Measurements from ENCODE around the gene PLA2G4D. TPM values are rescaled to one million over a fixed set of nuclear protein-coding genes. Genes with fewer than 3 reads are reported as not detected.

Gene PLA2G4D
- total RNA-seq, 1 experiment from 2014 or later = 0.34 TPM

DNA sequence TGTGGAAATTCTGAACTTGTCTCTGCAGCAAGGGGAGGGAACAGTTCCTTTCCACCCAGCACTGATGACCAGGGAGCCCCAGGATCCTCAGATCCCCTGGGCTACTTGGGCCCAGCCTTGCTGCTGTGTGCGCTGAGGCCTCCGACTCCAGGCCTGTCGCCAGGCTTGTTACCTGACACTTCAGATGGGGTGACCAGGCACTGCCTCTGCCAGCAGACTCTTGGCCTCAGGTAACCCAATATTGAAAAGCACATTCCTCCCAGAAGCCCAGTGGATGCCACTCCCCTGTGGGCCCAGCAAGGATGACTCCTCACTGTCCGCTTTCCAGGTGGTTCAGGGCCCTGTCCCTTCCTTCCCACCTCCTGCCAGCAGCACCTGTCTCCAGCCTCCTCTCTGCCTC is 70.1 kb downstream of the PLA2G4D start:
- Histone ChIP-seq H3K4me1 (ENCODE audit: control insufficient read depth in 1 of 2, insufficient read depth in 2 of 2, low read length in 2 of 2) (no peaks in the 10 kb centered on the region; a peak in 1 of 4 replicates), H3K79me2 (ENCODE audit: insufficient read depth, low read length) (no peaks in the 10 kb centered on the region), H4K20me1 (ENCODE audit: insufficient read depth) (no peaks in the 10 kb centered on the region), H2AFZ (ENCODE audit: low read depth, low read length, poor library complexity, severe bottlenecking) (no peak overlapping the region), H3K9me2 (ENCODE audit: insufficient read depth) (no peaks in the 10 kb centered on the region), H3K9ac (ENCODE audit: low read length) (no peak overlapping the region), H3K36me3 (ENCODE audit: control insufficient read depth in 1 of 2, insufficient read depth in 2 of 2, low read length in 2 of 2) (no peaks in the 10 kb centered on the region), H3K9me3 (ENCODE audit: control insufficient read depth in 1 of 2, insufficient read depth in 1 of 2, low read depth in 1 of 2, low read length in 2 of 2) (peaks cover 0 to 4% of the 10 kb centered on the region in 2 experiments; a peak in 2 of 4 replicates), H3K27me3 (ENCODE audit: insufficient read depth, low read length) (no peaks in the 10 kb centered on the region), H3K4me3 (replicated peaks in 1 of 2; ENCODE audit: low read depth in 1 of 2, low read length in 2 of 2) (no peak overlapping the region), H3K4me2 (ENCODE audit: low read length) (no peak overlapping the region), H3K27ac (ENCODE audit: low read depth, low read length) (no peak overlapping the region)
- TF ChIP-seq, protein P1, sequence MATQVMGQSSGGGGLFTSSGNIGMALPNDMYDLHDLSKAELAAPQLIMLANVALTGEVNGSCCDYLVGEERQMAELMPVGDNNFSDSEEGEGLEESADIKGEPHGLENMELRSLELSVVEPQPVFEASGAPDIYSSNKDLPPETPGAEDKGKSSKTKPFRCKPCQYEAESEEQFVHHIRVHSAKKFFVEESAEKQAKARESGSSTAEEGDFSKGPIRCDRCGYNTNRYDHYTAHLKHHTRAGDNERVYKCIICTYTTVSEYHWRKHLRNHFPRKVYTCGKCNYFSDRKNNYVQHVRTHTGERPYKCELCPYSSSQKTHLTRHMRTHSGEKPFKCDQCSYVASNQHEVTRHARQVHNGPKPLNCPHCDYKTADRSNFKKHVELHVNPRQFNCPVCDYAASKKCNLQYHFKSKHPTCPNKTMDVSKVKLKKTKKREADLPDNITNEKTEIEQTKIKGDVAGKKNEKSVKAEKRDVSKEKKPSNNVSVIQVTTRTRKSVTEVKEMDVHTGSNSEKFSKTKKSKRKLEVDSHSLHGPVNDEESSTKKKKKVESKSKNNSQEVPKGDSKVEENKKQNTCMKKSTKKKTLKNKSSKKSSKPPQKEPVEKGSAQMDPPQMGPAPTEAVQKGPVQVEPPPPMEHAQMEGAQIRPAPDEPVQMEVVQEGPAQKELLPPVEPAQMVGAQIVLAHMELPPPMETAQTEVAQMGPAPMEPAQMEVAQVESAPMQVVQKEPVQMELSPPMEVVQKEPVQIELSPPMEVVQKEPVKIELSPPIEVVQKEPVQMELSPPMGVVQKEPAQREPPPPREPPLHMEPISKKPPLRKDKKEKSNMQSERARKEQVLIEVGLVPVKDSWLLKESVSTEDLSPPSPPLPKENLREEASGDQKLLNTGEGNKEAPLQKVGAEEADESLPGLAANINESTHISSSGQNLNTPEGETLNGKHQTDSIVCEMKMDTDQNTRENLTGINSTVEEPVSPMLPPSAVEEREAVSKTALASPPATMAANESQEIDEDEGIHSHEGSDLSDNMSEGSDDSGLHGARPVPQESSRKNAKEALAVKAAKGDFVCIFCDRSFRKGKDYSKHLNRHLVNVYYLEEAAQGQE (IDR thresholded peaks at IDR 0.05; ENCODE audit: low read depth) = no peak
- TF ChIP-seq ZFX (IDR thresholded peaks at IDR 0.05) = no peak
- no peak for TF ChIP-seq SP1 (IDR thresholded peaks at IDR 0.05; ENCODE audit: low read depth)
- no peak for TF ChIP-seq POLR2A (IDR thresholded peaks at IDR 0.05; ENCODE audit: borderline replicate concordance, extremely low read depth, insufficient read depth, insufficient read length)
- no peak for TF ChIP-seq EGR1 (IDR thresholded peaks at IDR 0.05; ENCODE audit: low read depth)
- TF ChIP-seq TCF7L2 (IDR thresholded peaks at IDR 0.05; ENCODE audit: borderline replicate concordance, extremely low read depth, insufficient read depth, insufficient read length) = no peak
- TF ChIP-seq ZNF274 (IDR thresholded peaks at IDR 0.05; ENCODE audit: low read depth, low read length) = no peak
- TF ChIP-seq ELF1 (IDR thresholded peaks at IDR 0.05; ENCODE audit: borderline replicate concordance, low read depth) = no peak
- no peak for TF ChIP-seq FOSL1 (IDR thresholded peaks at IDR 0.05; ENCODE audit: low read depth)
- TF ChIP-seq YY1 (IDR thresholded peaks at IDR 0.05; ENCODE audit: extremely low read depth, insufficient replicate concordance, low read depth, low read length) = no peak
- no peak for TF ChIP-seq EZH2 (IDR thresholded peaks at IDR 0.05)
- no peak for TF ChIP-seq SRF (IDR thresholded peaks at IDR 0.05; ENCODE audit: low read depth)
- TF ChIP-seq EZH2phosphoT487 (IDR thresholded peaks at IDR 0.05; ENCODE audit: borderline replicate concordance) = no peak
- ATAC-seq (no peak), DNase-seq (ENCODE audit: low read depth, low spot score) (no peak)
- ChIA-PET CTCF (no interaction called here), RAD21 (ENCODE audit: low non-redundant PET in 1 of 2, low total read pairs in 2 of 2, uncharacterized antibody in 2 of 2, unreplicated experiment in 2 of 2) (no interaction called here), POLR2A (no interaction called here)
- BruUV-seq (replicated peaks) = no TSS peak
- intact Hi-C loops (cut with micrococcal nuclease) = no loop called here
